Fibroblast of the aortic adventitia (primary cell): ENCODE measurements around the gene SLC35F3. TPM values are rescaled to one million over a fixed set of nuclear protein-coding genes. Genes with fewer than 3 reads are reported as not detected.
A peak's percentile ranks its signal among the peaks of the same experiment; 100 is the strongest.

Experiments
- DNase-seq: peaks from one replicate; pipeline ENCODE4 v3.0.0-alpha.2; 2010; ENCODE audit warnings: low read depth
- H3K4me3 ChIP-seq: 2 replicates; pipeline ENCODE4 v1.5.1; 2011; ENCODE audit warnings: low read depth, mild to moderate bottlenecking, control low read depth, low read length, moderate library complexity
- CTCF ChIP-seq: IDR thresholded peaks from 2 replicates; pipeline ENCODE4 v1.5.1; 2011; ENCODE audit warnings: mild to moderate bottlenecking, low read length, control low read depth, inconsistent platforms; ENCODE audit not compliant: insufficient read depth
- small RNA-seq: library from RNA; depleted of rRNA; stranded (forward); fragments of <200 nt; gene quantifications from one replicate; pipeline ENCODE3, GENCODE V24; 2012
- total RNA-seq: library from RNA; depleted of rRNA; stranded (reverse); fragments of >200 nt; gene quantifications from 2 replicates; pipeline ENCODE4 v1.2.3, GENCODE V29; 2012; ENCODE audit warnings: low replicate concordance

The SLC35F3 gene
- total RNA-seq, 1 donor, result not detected

GRCh38 chr1:234372011-234372757, 467.7 kb downstream of the SLC35F3 start:
- TF ChIP-seq CTCF, result no peak
- H3K4me3 ChIP-seq, result peak overlapping the region; percentile 93
- DNase-seq, result peak; percentile 4

- peak; percentile 97 for DNase-seq
- H3K4me3 ChIP-seq, result peak within 1 kb of the TSS; percentile 93
- TF ChIP-seq CTCF, result no peak
Observed at GRCh38 chr1:234373064-234373958, 468.8 kb downstream of the SLC35F3 start, which contains the start of gene COA6. Gene COA6, plus strand, starts transcription at chr1:234373456. Its CDS starts 11 bp downstream, at chr1:234373467.

- TF ChIP-seq CTCF, result no peak
- DNase-seq, result no peak
- peak overlapping the region; percentile 93 for H3K4me3 ChIP-seq
Observed at GRCh38 chr1:234373959-234374254, 469.4 kb downstream of the SLC35F3 start.

Small RNA genes within 50 kb of the gene (small RNA-seq; reads per million reads assigned to genes)
- not detected for gene MIR4671
